Stimulated activated effector memory CD8-positive, alpha-beta T cell treated with anti-CD3 and anti-CD28 coated beads, Interleukin-12 subunit alpha, Interleukin-12 subunit beta, amount 100 ng/mL, for 72 hours (primary cell): Measurements from ENCODE around the gene ZBTB8A.

Source experiments
- ATAC-seq: fragments of 150-1000 bp; cut with Tn5 transposase; 2 replicates; pipeline ENCODE4 v1.10.0; 2021
- DNase-seq, 2 donors: peaks; one replicate each; pipeline ENCODE4 v3.0.0; 2021 to 2022; ENCODE audit warnings: low spot score in 2 of 2
- H3K27ac Mint-ChIP-seq: one replicate; pipeline ENCODE4 v1.8.0; 2022; ENCODE audit warnings: mild to moderate bottlenecking, mixed read lengths
- H3K36me3 Mint-ChIP-seq: one replicate; pipeline ENCODE4 v1.8.0; 2022; ENCODE audit warnings: mild to moderate bottlenecking, mixed read lengths
- H3K4me1 Mint-ChIP-seq: one replicate; pipeline ENCODE4 v1.8.0; 2022; ENCODE audit warnings: mixed read lengths
- H3K4me3 Mint-ChIP-seq: one replicate; pipeline ENCODE4 v1.8.0; 2022; ENCODE audit warnings: mild to moderate bottlenecking, mixed read lengths
- H3K9me3 Mint-ChIP-seq: one replicate; pipeline ENCODE4 v1.8.0; 2022; ENCODE audit warnings: mixed read lengths

ZBTB8A gene

GRCh38 chr1:32538887-32539583 lies at the start of gene ZBTB8A:
ZBTB8A (plus strand) TSS chr1:32539427; CDS start chr1:32592932, 53,505 bp downstream.
- peak in 1 of 2 donors; percentile 55 for DNase-seq
- Mint-ChIP-seq H3K36me3 (no peaks in the 10 kb centered on the region), H3K9me3 (no peaks in the 10 kb centered on the region), H3K4me3 (peak within 1 kb of the TSS; percentile 68), H3K4me1 (peaks cover 11% of the 10 kb centered on the region), H3K27ac (peak within 1 kb of the TSS; percentile 27)
- peak; percentile 40 for ATAC-seq

- Mint-ChIP-seq H3K27ac (no peak overlapping the region), H3K4me3 (no peak overlapping the region), H3K4me1 (no peaks in the 10 kb centered on the region), H3K36me3 (no peaks in the 10 kb centered on the region), H3K9me3 (no peaks in the 10 kb centered on the region)
- no peak for ATAC-seq
- no peak for DNase-seq
Measured at GRCh38 chr1:32489774-32490454, 49.3 kb upstream of the ZBTB8A start.

GRCh38 chr1:32491386-32491785 lies 47.8 kb upstream of the ZBTB8A start:
- DNase-seq (no peak), ATAC-seq (no peak)
- H3K27ac Mint-ChIP-seq = no peak overlapping the region
- no peak overlapping the region for H3K4me3 Mint-ChIP-seq
- H3K9me3 Mint-ChIP-seq = no peaks in the 10 kb centered on the region
- no peaks in the 10 kb centered on the region for H3K36me3 Mint-ChIP-seq
- H3K4me1 Mint-ChIP-seq = no peaks in the 10 kb centered on the region

GRCh38 chr1:32494196-32494595 lies 45.0 kb upstream of the ZBTB8A start:
- ATAC-seq = no peak
- no peak overlapping the region for H3K4me3 Mint-ChIP-seq
- no peaks in the 10 kb centered on the region for H3K4me1 Mint-ChIP-seq
- H3K36me3 Mint-ChIP-seq = no peaks in the 10 kb centered on the region
- no peak overlapping the region for H3K27ac Mint-ChIP-seq
- DNase-seq = no peak
- no peaks in the 10 kb centered on the region for H3K9me3 Mint-ChIP-seq

GRCh38 chr1:32494711-32495337 lies 44.4 kb upstream of the ZBTB8A start:
- no peak for ATAC-seq
- Mint-ChIP-seq H3K4me3 (no peak overlapping the region), H3K4me1 (no peaks in the 10 kb centered on the region), H3K27ac (no peak overlapping the region), H3K36me3 (no peaks in the 10 kb centered on the region), H3K9me3 (no peaks in the 10 kb centered on the region)
- DNase-seq = no peak

GRCh38 chr1:32496127-32496526 lies 43.1 kb upstream of the ZBTB8A start:
- Mint-ChIP-seq H3K4me3 (no peak overlapping the region), H3K36me3 (no peaks in the 10 kb centered on the region), H3K9me3 (no peaks in the 10 kb centered on the region), H3K4me1 (no peaks in the 10 kb centered on the region), H3K27ac (no peak overlapping the region)
- DNase-seq = no peak
- no peak for ATAC-seq

GRCh38 chr1:32498751-32499150 lies 40.5 kb upstream of the ZBTB8A start:
- peak overlapping the region; percentile 72 for H3K4me3 Mint-ChIP-seq
- H3K4me1 Mint-ChIP-seq = no peaks in the 10 kb centered on the region
- ATAC-seq (no peak), DNase-seq (no peak)
- no peaks in the 10 kb centered on the region for H3K9me3 Mint-ChIP-seq
- H3K27ac Mint-ChIP-seq = no peak overlapping the region
- no peaks in the 10 kb centered on the region for H3K36me3 Mint-ChIP-seq

- ATAC-seq (peak; percentile 80), DNase-seq (peak; percentile 15 to 61)
- Mint-ChIP-seq H3K36me3 (no peaks in the 10 kb centered on the region), H3K27ac (no peak overlapping the region), H3K9me3 (no peaks in the 10 kb centered on the region), H3K4me1 (no peaks in the 10 kb centered on the region), H3K4me3 (peak overlapping the region; percentile 72)
Measured at GRCh38 chr1:32500387-32501209, 38.6 kb upstream of the ZBTB8A start.

- Mint-ChIP-seq H3K36me3 (no peaks in the 10 kb centered on the region), H3K4me3 (peak overlapping the region; percentile 56)
Measured at GRCh38 chr1:32501865-32502264, 37.4 kb upstream of the ZBTB8A start.

GRCh38 chr1:32503153-32503552 lies 36.1 kb upstream of the ZBTB8A start:
- Mint-ChIP-seq H3K27ac (no peak overlapping the region), H3K4me1 (no peaks in the 10 kb centered on the region), H3K4me3 (no peak overlapping the region), H3K9me3 (no peaks in the 10 kb centered on the region), H3K36me3 (no peaks in the 10 kb centered on the region)
- ATAC-seq (no peak), DNase-seq (no peak)

More at GRCh38 chr1:32501865-32502264, 37.4 kb upstream of the ZBTB8A start:
- no peak for ATAC-seq
- Mint-ChIP-seq H3K27ac (no peak overlapping the region), H3K4me1 (no peaks in the 10 kb centered on the region), H3K9me3 (no peaks in the 10 kb centered on the region)
- no peak for DNase-seq

GRCh38 chr1:32507021-32507420 lies 32.2 kb upstream of the ZBTB8A start:
- ATAC-seq (no peak), DNase-seq (no peak)
- Mint-ChIP-seq H3K36me3 (no peaks in the 10 kb centered on the region), H3K27ac (no peak overlapping the region), H3K4me1 (no peaks in the 10 kb centered on the region), H3K4me3 (no peak overlapping the region), H3K9me3 (no peaks in the 10 kb centered on the region)

- Mint-ChIP-seq H3K9me3 (no peaks in the 10 kb centered on the region), H3K4me1 (no peaks in the 10 kb centered on the region), H3K4me3 (no peak overlapping the region), H3K27ac (no peak overlapping the region), H3K36me3 (no peaks in the 10 kb centered on the region)
- ATAC-seq (no peak), DNase-seq (no peak)
Measured at GRCh38 chr1:32508761-32509160, 30.5 kb upstream of the ZBTB8A start.

- no peak for DNase-seq
- no peak overlapping the region for H3K4me3 Mint-ChIP-seq
Measured at GRCh38 chr1:32509939-32510338, 29.3 kb upstream of the ZBTB8A start.

GRCh38 chr1:32516402-32516801 lies 22.8 kb upstream of the ZBTB8A start:
- Mint-ChIP-seq H3K36me3 (no peaks in the 10 kb centered on the region), H3K4me1 (peaks cover 11% of the 10 kb centered on the region), H3K4me3 (no peak overlapping the region), H3K9me3 (no peaks in the 10 kb centered on the region), H3K27ac (no peak overlapping the region)
- DNase-seq (no peak), ATAC-seq (no peak)

More at GRCh38 chr1:32509939-32510338, 29.3 kb upstream of the ZBTB8A start:
- Mint-ChIP-seq H3K27ac (no peak overlapping the region), H3K36me3 (no peaks in the 10 kb centered on the region), H3K9me3 (no peaks in the 10 kb centered on the region), H3K4me1 (no peaks in the 10 kb centered on the region)
- no peak for ATAC-seq

GRCh38 chr1:32518976-32519375 lies 20.3 kb upstream of the ZBTB8A start:
- Mint-ChIP-seq H3K4me3 (no peak overlapping the region), H3K9me3 (no peaks in the 10 kb centered on the region)

More at GRCh38 chr1:32518976-32519375, 20.3 kb upstream of the ZBTB8A start:
- no peak for ATAC-seq
- DNase-seq = no peak
- H3K36me3 Mint-ChIP-seq = no peaks in the 10 kb centered on the region
- peaks cover 12% of the 10 kb centered on the region for H3K4me1 Mint-ChIP-seq
- H3K27ac Mint-ChIP-seq = no peak overlapping the region
